ENCODE results near the gene FAM168A. TPM values are rescaled to one million over a fixed set of nuclear protein-coding genes. Genes with fewer than 3 reads are reported as not detected.

Gene FAM168A
- total RNA-seq, 1 experiment from 2014 or later = 13.8 TPM

GRCh38 chr11:73367482-73368024, 230.4 kb downstream of the FAM168A start:
- TF ChIP-seq CTCF (IDR thresholded peaks at IDR 0.05; ENCODE audit: unreplicated experiment) = no peak
- Mint-ChIP-seq H3K4me3 (ENCODE audit: unreplicated experiment) (no peak overlapping the region), H3K4me1 (ENCODE audit: insufficient read depth, unreplicated experiment) (no peaks in the 10 kb centered on the region), H3K27ac (ENCODE audit: low read depth, unreplicated experiment) (no peak overlapping the region), H3K36me3 (ENCODE audit: insufficient read depth, unreplicated experiment) (peaks cover 15% of the 10 kb centered on the region), H3K9me3 (ENCODE audit: unreplicated experiment) (no peaks in the 10 kb centered on the region), H3K27me3 (ENCODE audit: insufficient read depth, unreplicated experiment) (no peaks in the 10 kb centered on the region)
- DNase-seq (ENCODE audit: unreplicated experiment) = no peak
- ChIA-PET CTCF (interaction anchor here (0.9 to 1.4 kb wide), 2 partner anchors 16 to 25 kb away, joined by 5 to 7 read pairs; no protein-coding TSS in a partner anchor), POLR2A (interaction anchor here (0.6 kb wide), 1 partner anchor 1394 kb away, joined by 3 read pairs; no protein-coding TSS in a partner anchor)
- no TSS peak for BruUV-seq (replicated peaks)
- intact Hi-C loops (cut with micrococcal nuclease) = no loop called here

- TF ChIP-seq CTCF (IDR thresholded peaks at IDR 0.05; ENCODE audit: unreplicated experiment) = no peak
- Mint-ChIP-seq H3K4me1 (ENCODE audit: insufficient read depth, unreplicated experiment) (no peaks in the 10 kb centered on the region), H3K27ac (ENCODE audit: low read depth, unreplicated experiment) (no peak overlapping the region), H3K36me3 (ENCODE audit: insufficient read depth, unreplicated experiment) (peaks cover 15% of the 10 kb centered on the region), H3K4me3 (ENCODE audit: unreplicated experiment) (no peak overlapping the region), H3K27me3 (ENCODE audit: insufficient read depth, unreplicated experiment) (no peaks in the 10 kb centered on the region), H3K9me3 (ENCODE audit: unreplicated experiment) (no peaks in the 10 kb centered on the region)
- ChIA-PET CTCF (interaction anchor here (0.9 to 1.4 kb wide), 2 partner anchors 15 to 26 kb away, joined by 5 to 7 read pairs; no protein-coding TSS in a partner anchor), POLR2A (interaction anchor here (0.6 kb wide), 1 partner anchor 1394 kb away, joined by 3 read pairs; no protein-coding TSS in a partner anchor)
- no peak for DNase-seq (ENCODE audit: unreplicated experiment)
- no TSS peak for BruUV-seq (replicated peaks)
- intact Hi-C loops (cut with micrococcal nuclease) = no loop called here
These were observed 231.0 kb downstream of the FAM168A start for GRCh38 chr11:73366953-73367352.

GRCh38 chr11:73366265-73366610, 231.7 kb downstream of the FAM168A start:
- CTCF ChIA-PET = interaction anchor here (1.4 kb wide), 1 partner anchor 14 kb away, joined by 7 read pairs; no protein-coding TSS in a partner anchor
- TF ChIP-seq CTCF (IDR thresholded peaks at IDR 0.05; ENCODE audit: unreplicated experiment) = no peak
- intact Hi-C loops (cut with micrococcal nuclease) = no loop called here

GRCh38 chr11:73365352-73366264, 232.3 kb downstream of the FAM168A start:
- H3K4me3 Mint-ChIP-seq (ENCODE audit: unreplicated experiment) = no peak overlapping the region
- H3K36me3 Mint-ChIP-seq (ENCODE audit: insufficient read depth, unreplicated experiment) = peaks cover 21% of the 10 kb centered on the region
- no peaks in the 10 kb centered on the region for H3K27me3 Mint-ChIP-seq (ENCODE audit: insufficient read depth, unreplicated experiment)
- POLR2A ChIA-PET = no interaction called here
- no peak for TF ChIP-seq CTCF (IDR thresholded peaks at IDR 0.05; ENCODE audit: unreplicated experiment)
- H3K27ac Mint-ChIP-seq (ENCODE audit: low read depth, unreplicated experiment) = no peak overlapping the region
- DNase-seq (ENCODE audit: unreplicated experiment) = no peak
- H3K9me3 Mint-ChIP-seq (ENCODE audit: unreplicated experiment) = no peaks in the 10 kb centered on the region
- CTCF ChIA-PET = interaction anchor here (6.9 kb wide), 1 partner anchor 14 kb away, joined by 53 read pairs; no protein-coding TSS in a partner anchor
- intact Hi-C loops (cut with micrococcal nuclease) = no loop called here
- BruUV-seq (replicated peaks) = no TSS peak
- no peaks in the 10 kb centered on the region for H3K4me1 Mint-ChIP-seq (ENCODE audit: insufficient read depth, unreplicated experiment)

More at GRCh38 chr11:73366265-73366610, 231.7 kb downstream of the FAM168A start:
- Mint-ChIP-seq H3K27ac (ENCODE audit: low read depth, unreplicated experiment) (no peak overlapping the region), H3K4me1 (ENCODE audit: insufficient read depth, unreplicated experiment) (no peaks in the 10 kb centered on the region), H3K4me3 (ENCODE audit: unreplicated experiment) (no peak overlapping the region), H3K9me3 (ENCODE audit: unreplicated experiment) (no peaks in the 10 kb centered on the region), H3K27me3 (ENCODE audit: insufficient read depth, unreplicated experiment) (no peaks in the 10 kb centered on the region), H3K36me3 (ENCODE audit: insufficient read depth, unreplicated experiment) (peaks cover 19% of the 10 kb centered on the region)
- POLR2A ChIA-PET = no interaction called here
- no peak for DNase-seq (ENCODE audit: unreplicated experiment)
- BruUV-seq (replicated peaks) = no TSS peak

Data from MCF 10A (cell line).